ENCODE results near the gene FANCC.

FANCC gene

DNA sequence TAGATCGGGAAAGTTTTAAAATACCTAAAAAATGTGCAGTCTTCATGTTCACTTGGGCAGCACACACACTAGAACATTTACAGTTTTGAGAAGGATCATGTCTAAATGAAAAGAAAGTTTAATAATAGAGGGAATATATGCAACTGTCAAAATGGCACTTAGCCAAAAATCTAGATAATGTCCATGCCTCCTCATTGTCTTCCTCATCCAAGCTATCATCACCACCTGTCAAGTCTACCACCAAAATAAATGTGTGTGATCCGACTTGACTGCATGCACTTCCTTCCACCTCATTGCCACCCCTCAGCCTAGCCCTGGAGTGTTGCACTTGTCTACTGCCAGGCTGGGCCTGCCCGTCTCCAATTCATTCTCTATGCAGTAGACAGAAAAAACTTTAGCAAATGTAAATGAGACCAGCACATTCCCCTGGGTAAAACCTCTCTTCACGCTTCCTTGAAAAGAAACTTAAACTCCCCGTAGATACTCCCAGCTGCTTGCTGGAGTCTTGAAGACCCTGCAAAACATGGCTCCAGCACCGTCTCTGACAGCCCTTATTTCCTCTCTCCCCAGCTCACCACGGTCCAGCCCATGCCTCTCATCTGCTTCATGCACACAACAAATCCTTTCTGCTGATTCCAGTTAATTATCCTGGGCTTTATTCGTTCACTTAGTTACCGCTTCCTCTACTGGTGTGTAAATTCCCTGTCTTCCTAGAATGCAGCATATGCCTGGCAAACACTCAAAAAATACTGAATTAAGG lies 66.9 kb downstream of the FANCC start:
- peak overlapping the region; percentile 75 to 88 (median 82) for H3K27ac Mint-ChIP-seq
- peaks cover 19% of the 10 kb centered on the region for H3K4me1 Mint-ChIP-seq
- peaks cover under 1% of the 10 kb centered on the region for H3K9me3 Mint-ChIP-seq
- peak overlapping the region in 2 of 3 experiments; percentile 2 to 51 for H3K4me3 Mint-ChIP-seq
- no peaks in the 10 kb centered on the region for H3K27me3 Mint-ChIP-seq (ENCODE audit: low read depth)
- TF ChIP-seq, protein P1, sequence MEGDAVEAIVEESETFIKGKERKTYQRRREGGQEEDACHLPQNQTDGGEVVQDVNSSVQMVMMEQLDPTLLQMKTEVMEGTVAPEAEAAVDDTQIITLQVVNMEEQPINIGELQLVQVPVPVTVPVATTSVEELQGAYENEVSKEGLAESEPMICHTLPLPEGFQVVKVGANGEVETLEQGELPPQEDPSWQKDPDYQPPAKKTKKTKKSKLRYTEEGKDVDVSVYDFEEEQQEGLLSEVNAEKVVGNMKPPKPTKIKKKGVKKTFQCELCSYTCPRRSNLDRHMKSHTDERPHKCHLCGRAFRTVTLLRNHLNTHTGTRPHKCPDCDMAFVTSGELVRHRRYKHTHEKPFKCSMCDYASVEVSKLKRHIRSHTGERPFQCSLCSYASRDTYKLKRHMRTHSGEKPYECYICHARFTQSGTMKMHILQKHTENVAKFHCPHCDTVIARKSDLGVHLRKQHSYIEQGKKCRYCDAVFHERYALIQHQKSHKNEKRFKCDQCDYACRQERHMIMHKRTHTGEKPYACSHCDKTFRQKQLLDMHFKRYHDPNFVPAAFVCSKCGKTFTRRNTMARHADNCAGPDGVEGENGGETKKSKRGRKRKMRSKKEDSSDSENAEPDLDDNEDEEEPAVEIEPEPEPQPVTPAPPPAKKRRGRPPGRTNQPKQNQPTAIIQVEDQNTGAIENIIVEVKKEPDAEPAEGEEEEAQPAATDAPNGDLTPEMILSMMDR (IDR thresholded peaks at IDR 0.05; ENCODE audit: unreplicated experiment in 3 of 3), result no peak
- H3K36me3 Mint-ChIP-seq (ENCODE audit: low read depth), result peaks cover 18% of the 10 kb centered on the region

DNA sequence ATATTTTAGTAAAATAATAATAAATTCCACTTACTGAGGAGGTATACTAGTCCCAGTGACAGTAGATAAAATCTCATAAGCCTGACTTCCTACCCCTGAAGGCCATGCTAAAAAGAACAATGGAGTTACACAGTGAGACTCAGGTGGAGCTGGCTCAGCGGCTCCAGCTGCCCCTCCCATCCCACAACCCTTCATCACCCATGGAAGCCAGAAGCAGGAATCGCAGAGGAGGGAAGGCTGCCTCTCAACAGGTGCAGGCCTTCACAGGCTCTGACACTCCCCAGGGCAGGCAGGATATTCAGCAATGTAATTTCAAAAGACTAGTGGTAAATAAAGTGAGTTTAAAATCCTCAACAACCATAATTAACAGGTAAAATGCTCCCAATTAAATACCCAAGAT lies 67.5 kb downstream of the FANCC start:
- Mint-ChIP-seq H3K27ac (peak overlapping the region; percentile 75 to 88 (median 82)), H3K36me3 (ENCODE audit: low read depth) (peaks cover 16% of the 10 kb centered on the region), H3K4me1 (peaks cover 19% of the 10 kb centered on the region), H3K4me3 (peak overlapping the region in 1 of 3 experiments; percentile 51), H3K9me3 (no peaks in the 10 kb centered on the region), H3K27me3 (ENCODE audit: low read depth) (no peaks in the 10 kb centered on the region)
- TF ChIP-seq, protein P1 (IDR thresholded peaks at IDR 0.05; ENCODE audit: unreplicated experiment in 3 of 3), result no peak

DNA sequence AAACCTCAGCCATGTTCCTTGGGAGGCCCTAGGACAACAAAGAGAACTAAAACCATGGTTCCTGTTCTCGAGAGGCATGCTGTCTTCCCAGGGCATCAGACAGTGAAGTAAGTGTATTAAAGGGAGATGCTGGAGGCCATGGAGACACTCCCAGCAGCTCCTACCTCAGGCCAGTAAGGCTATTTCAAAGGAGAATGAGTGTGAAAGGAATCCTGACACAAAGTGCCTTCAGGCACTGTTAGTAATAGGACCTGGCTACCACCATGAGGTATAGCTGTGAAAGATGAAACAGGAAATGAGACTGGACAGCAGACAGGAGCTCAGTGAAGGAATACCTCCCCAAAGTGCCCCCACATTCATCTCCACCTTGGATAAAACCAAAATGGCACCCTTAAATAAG lies 71.0 kb downstream of the FANCC start:
- Mint-ChIP-seq H3K27ac (no peak overlapping the region), H3K4me3 (no peak overlapping the region), H3K9me3 (no peaks in the 10 kb centered on the region), H3K4me1 (peaks cover 19% of the 10 kb centered on the region), H3K36me3 (ENCODE audit: low read depth) (peaks cover 25% of the 10 kb centered on the region), H3K27me3 (ENCODE audit: low read depth) (no peaks in the 10 kb centered on the region)
- TF ChIP-seq, protein P1 (IDR thresholded peaks at IDR 0.05; ENCODE audit: unreplicated experiment in 3 of 3), result no peak

DNA sequence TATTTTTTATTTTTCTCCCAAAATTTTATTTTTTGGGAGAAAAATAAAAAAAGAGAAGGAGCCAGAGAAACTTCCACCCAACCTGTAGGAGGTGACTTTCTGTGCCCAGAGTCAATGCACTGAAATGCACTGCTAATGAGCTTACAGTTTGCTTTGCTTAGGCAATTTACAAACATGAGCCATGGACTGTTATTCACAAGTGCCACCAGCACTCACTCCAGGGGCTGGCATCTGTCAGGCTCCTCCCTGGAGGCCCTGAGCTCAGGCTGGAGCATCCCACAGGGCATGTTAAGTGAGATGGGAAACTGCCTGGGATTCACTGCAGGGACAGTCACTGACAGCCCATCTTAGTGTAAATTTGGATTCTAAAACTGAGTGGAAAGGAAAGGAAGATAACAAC lies 74.9 kb downstream of the FANCC start:
- Mint-ChIP-seq H3K36me3 (ENCODE audit: low read depth) (peaks cover 35% of the 10 kb centered on the region), H3K27me3 (ENCODE audit: low read depth) (peaks cover 4% of the 10 kb centered on the region), H3K27ac (no peak overlapping the region), H3K4me1 (no peaks in the 10 kb centered on the region), H3K4me3 (no peak overlapping the region), H3K9me3 (no peaks in the 10 kb centered on the region)
- TF ChIP-seq, protein P1 (IDR thresholded peaks at IDR 0.05; ENCODE audit: unreplicated experiment in 3 of 3), result no peak

DNA sequence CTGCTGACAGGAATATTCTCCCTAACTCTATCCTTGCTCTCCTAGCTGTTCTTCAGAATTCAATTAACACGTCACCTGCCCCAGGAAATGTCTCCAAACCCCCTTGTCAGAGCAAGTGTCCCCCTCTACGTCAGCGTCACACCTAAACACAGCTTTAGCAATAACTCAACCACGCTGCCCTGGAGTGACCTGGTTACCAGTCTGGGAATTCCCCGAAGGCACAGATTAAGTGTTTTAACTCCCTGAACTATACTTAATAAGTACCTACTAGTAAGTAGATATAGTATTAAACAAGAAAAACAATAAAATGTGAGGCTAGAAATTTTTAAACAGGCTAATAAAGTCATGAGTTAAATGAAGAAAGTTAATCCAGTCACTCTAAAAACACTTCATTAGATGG lies 78.4 kb downstream of the FANCC start:
- Mint-ChIP-seq H3K27ac (peak overlapping the region in 1 of 3 experiments; percentile 82), H3K4me1 (no peaks in the 10 kb centered on the region), H3K36me3 (ENCODE audit: low read depth) (peaks cover 15% of the 10 kb centered on the region), H3K9me3 (no peaks in the 10 kb centered on the region), H3K4me3 (no peak overlapping the region), H3K27me3 (ENCODE audit: low read depth) (peaks cover 4% of the 10 kb centered on the region)
- TF ChIP-seq, protein P1 (IDR thresholded peaks at IDR 0.05; ENCODE audit: unreplicated experiment in 3 of 3), result no peak

GRCh38 chr9:95237336-95237735 lies 80.2 kb downstream of the FANCC start:
- Mint-ChIP-seq H3K9me3 (no peaks in the 10 kb centered on the region), H3K4me1 (no peaks in the 10 kb centered on the region), H3K27ac (no peak overlapping the region), H3K27me3 (ENCODE audit: low read depth) (peaks cover 4% of the 10 kb centered on the region), H3K4me3 (no peak overlapping the region), H3K36me3 (ENCODE audit: low read depth) (peaks cover 19% of the 10 kb centered on the region)
- TF ChIP-seq, protein P1 (IDR thresholded peaks at IDR 0.05; ENCODE audit: unreplicated experiment in 3 of 3), result no peak

All from nephron (organoid).